Measurements from ENCODE around the gene CALR3.
A peak's percentile ranks its signal among the peaks of the same experiment; 100 is the strongest.
"Not testable (repeated sequence)": the region's sequence is repeated elsewhere in the genome, so short reads cannot be mapped to it uniquely, and the experiment has no call there.

Gene CALR3

GRCh38 chr19:16482745-16483144, 13.2 kb downstream of the CALR3 start:
- DNase-seq: no peak

- no peak for DNase-seq
Observed at GRCh38 chr19:16477311-16477710, 18.7 kb downstream of the CALR3 start.

- no peak for DNase-seq
Observed at GRCh38 chr19:16476401-16476800, 19.6 kb downstream of the CALR3 start.

GRCh38 chr19:16473875-16474392, 22.0 kb downstream of the CALR3 start:
- no peak for DNase-seq

- no peak for DNase-seq
Observed at GRCh38 chr19:16472992-16473391, 23.0 kb downstream of the CALR3 start.

GRCh38 chr19:16472559-16472899, 23.4 kb downstream of the CALR3 start:
- DNase-seq: not testable (repeated sequence)

GRCh38 chr19:16470911-16471811, 24.8 kb downstream of the CALR3 start:
- peak; percentile 15 for DNase-seq

- no peak for DNase-seq
Observed at GRCh38 chr19:16470541-16470910, 25.4 kb downstream of the CALR3 start.

- DNase-seq: no peak
Observed at GRCh38 chr19:16467581-16467980, 28.4 kb downstream of the CALR3 start.

- not testable (repeated sequence) for DNase-seq
Observed at GRCh38 chr19:16466802-16467427, 29.1 kb downstream of the CALR3 start.

- no peak for DNase-seq
Observed at GRCh38 chr19:16465239-16465638, 30.7 kb downstream of the CALR3 start.

- no peak for DNase-seq
Observed at GRCh38 chr19:16463991-16464575, 31.9 kb downstream of the CALR3 start.

- no peak for DNase-seq
Observed at GRCh38 chr19:16463341-16463990, 32.5 kb downstream of the CALR3 start.

- DNase-seq: no peak
Observed at GRCh38 chr19:16462757-16463250, 33.2 kb downstream of the CALR3 start.

- DNase-seq: no peak
Observed at GRCh38 chr19:16461630-16462051, 34.3 kb downstream of the CALR3 start.

GRCh38 chr19:16460454-16460853, 35.5 kb downstream of the CALR3 start:
- no peak for DNase-seq

- no peak for DNase-seq
Observed at GRCh38 chr19:16459680-16460079, 36.3 kb downstream of the CALR3 start.

- DNase-seq: no peak
Observed at GRCh38 chr19:16458391-16459341, 37.3 kb downstream of the CALR3 start.

GRCh38 chr19:16457954-16458331, 38.0 kb downstream of the CALR3 start:
- no peak for DNase-seq

- no peak for DNase-seq
Observed at GRCh38 chr19:16457195-16457953, 38.6 kb downstream of the CALR3 start.

- DNase-seq: no peak
Observed at GRCh38 chr19:16456652-16457194, 39.2 kb downstream of the CALR3 start.
